Muscle of arm (tissue), 12 donors: ENCODE measurements around the gene DNM3. TPM values are rescaled to one million over a fixed set of nuclear protein-coding genes. Genes with fewer than 3 reads are reported as not detected.

Experiments used
- DNase-seq: peaks from one replicate; pipeline ENCODE4 v3.0.0-alpha.2; 2013
- polyA plus RNA-seq, 12 donors: library from polyadenylated mRNA; unstranded; fragments of 120-200 nt; gene quantifications; one replicate each; pipeline ENCODE4 v1.2.1, GENCODE V29; 2013; ENCODE audit not compliant: insufficient read length in 12 of 12

The DNM3 gene
- polyA plus RNA-seq, 12 donors = 2.6 to 6.3 (median 4.2) TPM; not detected in 1

GRCh38 chr1:172230526-172230925, 389.2 kb downstream of the DNM3 start:
- no peak for DNase-seq

GRCh38 chr1:172236958-172237357, 395.7 kb downstream of the DNM3 start:
- DNase-seq = no peak

- no peak for DNase-seq
Measured at GRCh38 chr1:172238158-172238557, 396.9 kb downstream of the DNM3 start.

GRCh38 chr1:172238965-172239364, 397.7 kb downstream of the DNM3 start:
- no peak for DNase-seq

- DNase-seq = peak; percentile 39
Measured at GRCh38 chr1:172239901-172240300, 398.6 kb downstream of the DNM3 start.

GRCh38 chr1:172241540-172241939, 400.2 kb downstream of the DNM3 start:
- DNase-seq = no peak

- no peak for DNase-seq
Measured at GRCh38 chr1:172244865-172245264, 403.6 kb downstream of the DNM3 start.

- no peak for DNase-seq
Measured at GRCh38 chr1:172245788-172246187, 404.5 kb downstream of the DNM3 start.

GRCh38 chr1:172246521-172247390, 405.5 kb downstream of the DNM3 start:
- DNase-seq = no peak

- no peak for DNase-seq
Measured at GRCh38 chr1:172251486-172251885, 410.2 kb downstream of the DNM3 start.

- DNase-seq = no peak
Measured at GRCh38 chr1:172252321-172252720, 411.0 kb downstream of the DNM3 start.

- no peak for DNase-seq
Measured at GRCh38 chr1:172252958-172253357, 411.7 kb downstream of the DNM3 start.

GRCh38 chr1:172254521-172255222, 413.4 kb downstream of the DNM3 start:
- DNase-seq = no peak

- DNase-seq = no peak
Measured at GRCh38 chr1:172255223-172255560, 413.9 kb downstream of the DNM3 start.

- no peak for DNase-seq
Measured at GRCh38 chr1:172265905-172266304, 424.6 kb downstream of the DNM3 start.

- DNase-seq = no peak
Measured at GRCh38 chr1:172266528-172267174, 425.4 kb downstream of the DNM3 start.

GRCh38 chr1:172268237-172268636, 426.9 kb downstream of the DNM3 start:
- no peak for DNase-seq

- no peak for DNase-seq
Measured at GRCh38 chr1:172269084-172269483, 427.8 kb downstream of the DNM3 start.

GRCh38 chr1:172269644-172270043, 428.3 kb downstream of the DNM3 start:
- DNase-seq = no peak

GRCh38 chr1:172270605-172271004, 429.3 kb downstream of the DNM3 start:
- no peak for DNase-seq

- no peak for DNase-seq
Measured at GRCh38 chr1:172272087-172272486, 430.8 kb downstream of the DNM3 start.

- no peak for DNase-seq
Measured at GRCh38 chr1:172273647-172274396, 432.5 kb downstream of the DNM3 start.
